ENCODE measurements around the gene ACBD4.

GRCh38 chr17:45104497-45104896, 31.0 kb upstream of the ACBD4 start:
- TF ChIP-seq REST (IDR thresholded peaks at IDR 0.05; ENCODE audit: insufficient read depth in 1 of 2, low read depth in 2 of 2, low read length in 1 of 2) (no peak), CTCF (IDR thresholded peaks at IDR 0.05) (no peak), TCF7L2 (IDR thresholded peaks at IDR 0.05; ENCODE audit: low read depth, low read length) (no peak), POLR2AphosphoS5 (IDR thresholded peaks at IDR 0.05; ENCODE audit: low read depth, low read length) (peak; percentile 8; the same call in 1 of the 2 replicates)

Data from Panc1 (cell line).